Erythroblast (primary cell): Measurements from ENCODE around the gene SKI.
"Not testable (repeated sequence)": the region's sequence is repeated elsewhere in the genome, so short reads cannot be mapped to it uniquely, and the experiment has no call there.

ENCODE experiments used
- DNase-seq, 2 experiments: peaks; one replicate each; lab custom pipeline; 2025; lab: John Stamatoyannopoulos, UW
- GATA1 ChIP-seq: IDR thresholded peaks from 2 replicates; pipeline ENCODE4 v1.6.1; 2011; ENCODE audit warnings: low read depth, mild to moderate bottlenecking, control low read depth, low read length, moderate library complexity
- POLR2A ChIP-seq: IDR thresholded peaks from 2 replicates; pipeline ENCODE4 v1.6.1; 2011; ENCODE audit warnings: mild to moderate bottlenecking, low read length

The SKI gene

DNA sequence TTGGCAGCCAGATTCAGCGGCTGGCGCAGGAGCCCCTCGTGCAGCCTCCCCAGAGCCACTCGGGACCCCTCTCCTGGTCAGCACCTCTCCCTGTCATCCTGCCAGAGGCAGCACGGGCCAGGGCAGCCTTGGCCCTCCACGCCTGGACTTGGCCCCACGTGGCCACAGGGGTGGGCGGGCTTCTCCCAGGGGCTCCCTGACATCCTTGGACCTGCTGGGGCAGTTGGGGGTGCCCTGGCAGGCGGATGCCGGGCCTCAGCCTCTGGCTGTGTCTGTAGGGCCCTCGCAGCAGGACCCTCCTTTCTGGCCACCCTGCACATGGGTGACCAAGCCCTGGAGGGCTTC is 103.1 kb downstream of the SKI start:
- TF ChIP-seq POLR2A (no peak), GATA1 (no peak)
- no peak for DNase-seq

DNA sequence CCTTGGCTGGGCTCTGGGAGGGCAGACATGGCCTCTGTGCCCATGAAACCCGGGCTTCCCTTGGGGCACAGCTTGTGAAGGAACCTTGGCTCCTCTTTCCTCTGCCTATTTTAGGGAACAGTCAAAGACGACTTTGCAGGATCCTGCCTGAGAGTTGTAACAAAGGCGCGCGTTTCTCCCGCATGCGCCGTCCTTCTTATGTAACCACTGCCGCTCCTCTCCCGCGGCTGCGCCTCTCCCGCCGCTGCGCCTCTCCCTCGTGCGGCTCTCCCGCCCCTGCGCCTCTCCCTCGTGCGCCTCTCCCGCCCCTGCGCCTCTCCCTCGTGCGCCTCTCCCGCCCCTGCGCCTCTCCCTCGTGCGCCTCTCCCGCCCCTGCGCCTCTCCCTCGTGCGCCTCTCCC is 103.5 kb downstream of the SKI start:
- not testable (repeated sequence) for DNase-seq

DNA sequence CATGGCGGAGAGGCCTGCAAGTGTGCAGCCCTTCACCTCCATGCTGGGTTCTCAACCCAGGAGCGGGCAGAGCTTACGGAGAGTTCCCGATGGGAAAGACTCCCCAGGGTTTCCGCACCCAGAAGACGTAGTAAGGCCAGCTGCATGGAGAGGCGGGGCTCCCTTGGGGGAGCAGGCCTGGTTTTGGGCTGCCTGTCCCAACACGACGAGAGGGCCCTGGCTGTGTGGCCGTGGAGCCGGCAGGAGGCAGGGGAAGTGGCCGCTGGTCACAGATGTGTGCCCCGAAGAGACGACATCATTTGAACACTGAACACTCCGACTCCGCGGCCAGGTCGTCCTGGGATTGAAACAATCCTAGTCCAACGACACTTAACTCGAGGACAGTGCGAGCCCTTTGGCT is 106.2 kb downstream of the SKI start:
- no peak for DNase-seq
- TF ChIP-seq GATA1 (no peak), POLR2A (no peak)

DNA sequence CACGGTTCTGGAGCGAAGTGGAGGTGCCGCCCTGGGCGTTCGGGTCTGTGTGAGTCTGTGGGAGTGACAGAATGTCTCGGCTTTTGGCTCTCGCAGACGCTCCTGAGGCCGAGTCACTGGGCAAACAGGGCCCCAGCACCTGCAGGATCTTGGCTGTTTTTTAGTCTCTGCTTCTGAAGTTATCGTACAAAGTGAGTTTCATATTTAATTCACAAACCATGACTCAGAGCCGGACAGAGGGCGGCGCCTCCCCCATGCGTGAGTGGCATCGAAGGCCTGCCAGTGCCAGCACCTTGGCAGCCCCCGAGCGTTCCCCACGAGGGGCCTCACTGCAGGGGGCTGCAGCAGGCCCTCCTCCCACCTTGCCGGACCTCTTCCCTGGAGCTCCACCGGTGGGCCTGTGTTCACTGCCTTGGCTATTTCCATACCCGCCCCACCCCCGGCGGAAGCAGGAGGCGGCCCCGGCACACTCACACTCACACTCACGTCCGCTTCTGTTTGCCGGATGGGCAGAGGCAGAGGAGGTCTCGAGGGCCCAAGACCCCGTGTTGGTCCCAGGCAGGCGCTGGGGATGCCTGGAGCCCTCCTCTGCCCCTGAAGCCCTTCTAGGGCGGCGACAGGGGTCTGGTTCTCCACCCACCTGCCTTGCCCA is 106.9 kb downstream of the SKI start:
- no peak for DNase-seq
- TF ChIP-seq GATA1 (no peak), POLR2A (no peak)

DNA sequence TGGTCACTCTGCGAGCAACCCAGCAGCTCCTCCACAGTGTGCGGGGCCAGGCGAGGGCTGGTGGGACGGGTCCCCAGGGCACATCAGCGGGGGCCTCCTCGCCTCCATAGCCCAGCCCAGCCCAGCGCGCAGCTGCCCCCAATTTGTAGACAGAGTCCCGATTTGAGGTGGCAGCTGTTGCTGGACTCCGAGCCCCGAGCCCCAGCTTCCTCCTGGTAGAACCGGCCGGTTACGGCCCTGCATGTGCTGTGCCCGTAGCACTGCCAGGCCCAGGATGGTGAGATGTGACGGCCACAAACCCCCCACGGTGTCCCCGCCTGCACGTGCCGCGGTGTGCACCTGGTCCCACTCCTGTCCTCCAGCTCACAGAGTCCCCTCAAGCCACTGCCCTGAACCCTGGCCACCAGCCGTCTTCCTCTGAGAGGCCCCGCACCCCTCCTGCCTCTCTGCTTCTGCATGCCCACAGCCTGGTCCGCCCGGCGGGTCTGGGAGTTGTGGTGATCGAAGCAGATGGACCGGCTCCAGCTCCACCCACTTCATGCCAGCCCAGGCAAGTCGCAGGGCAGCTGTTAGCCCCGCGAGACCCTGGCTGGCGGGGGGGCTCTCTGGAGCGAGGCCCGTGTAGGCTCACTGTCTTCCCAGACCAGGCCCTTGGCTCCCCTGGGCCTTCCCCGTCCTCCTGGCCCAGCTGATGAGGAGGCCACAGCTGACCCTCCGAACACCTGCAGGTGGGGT is 107.8 kb downstream of the SKI start:
- no peak for DNase-seq
- TF ChIP-seq GATA1 = no peak
- no peak for TF ChIP-seq POLR2A

DNA sequence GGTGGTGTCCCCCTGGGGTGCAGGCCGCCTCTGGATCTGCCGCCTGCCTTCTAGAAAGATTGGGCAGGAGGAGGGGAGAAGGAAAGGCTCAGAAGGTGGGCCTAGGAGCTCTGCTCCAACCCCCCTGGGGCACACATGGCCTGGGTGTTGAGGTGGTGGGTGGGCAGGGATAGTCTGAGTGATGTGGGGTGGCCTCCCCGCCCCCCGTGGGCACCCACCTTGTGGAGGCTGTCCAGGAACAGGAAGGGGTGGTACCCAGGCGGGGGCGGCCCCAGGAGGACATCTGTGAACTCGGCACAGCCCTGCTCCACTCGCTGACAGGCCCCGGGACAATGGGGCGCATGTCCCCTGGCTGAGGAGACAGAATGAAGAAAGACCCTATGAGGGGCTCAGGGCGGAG is 108.4 kb downstream of the SKI start:
- TF ChIP-seq GATA1 = no peak
- no peak for TF ChIP-seq POLR2A
- no peak for DNase-seq

DNA sequence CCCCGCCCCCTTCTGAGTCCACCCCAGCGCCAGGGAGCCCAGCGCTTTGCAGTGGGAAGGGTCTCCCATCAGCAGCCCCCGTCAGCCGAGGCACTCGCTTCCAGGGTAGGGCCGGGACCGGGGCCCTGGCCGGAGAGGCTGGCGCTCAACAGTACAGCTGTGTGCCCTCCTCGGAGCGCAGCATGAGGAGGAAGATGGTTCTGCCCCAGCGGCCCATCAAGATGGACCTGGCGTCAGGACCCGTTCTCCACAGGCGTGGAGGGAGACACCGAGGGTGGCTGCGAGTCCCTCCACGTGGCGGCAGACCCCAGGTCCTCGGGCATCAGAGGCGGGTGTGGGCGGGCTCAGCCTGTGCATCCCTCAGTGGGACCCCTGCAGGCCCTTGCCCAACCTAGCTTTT is 109.0 kb downstream of the SKI start:
- TF ChIP-seq GATA1 = no peak
- no peak for TF ChIP-seq POLR2A
- DNase-seq = no peak

DNA sequence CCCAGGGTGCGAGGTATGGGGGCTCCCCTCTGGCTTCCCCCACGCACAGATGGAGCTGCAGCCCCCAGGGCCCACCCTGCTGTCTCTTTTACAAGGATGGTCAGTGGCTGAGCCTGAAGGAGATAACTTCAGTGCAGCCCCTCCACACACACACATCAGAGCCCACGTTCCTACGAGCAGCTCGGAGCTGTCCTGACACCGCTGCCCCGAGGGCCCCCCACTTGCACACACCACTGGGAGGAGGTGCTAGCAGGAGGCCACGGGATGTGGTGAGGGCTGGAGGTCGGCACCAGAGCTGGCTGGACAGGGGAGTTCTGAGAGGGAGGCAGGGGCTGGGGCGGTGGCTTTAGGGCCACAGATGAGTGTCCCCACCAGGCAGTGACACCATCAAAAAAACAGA is 109.4 kb downstream of the SKI start:
- TF ChIP-seq POLR2A = no peak
- no peak for TF ChIP-seq GATA1
- no peak for DNase-seq

DNA sequence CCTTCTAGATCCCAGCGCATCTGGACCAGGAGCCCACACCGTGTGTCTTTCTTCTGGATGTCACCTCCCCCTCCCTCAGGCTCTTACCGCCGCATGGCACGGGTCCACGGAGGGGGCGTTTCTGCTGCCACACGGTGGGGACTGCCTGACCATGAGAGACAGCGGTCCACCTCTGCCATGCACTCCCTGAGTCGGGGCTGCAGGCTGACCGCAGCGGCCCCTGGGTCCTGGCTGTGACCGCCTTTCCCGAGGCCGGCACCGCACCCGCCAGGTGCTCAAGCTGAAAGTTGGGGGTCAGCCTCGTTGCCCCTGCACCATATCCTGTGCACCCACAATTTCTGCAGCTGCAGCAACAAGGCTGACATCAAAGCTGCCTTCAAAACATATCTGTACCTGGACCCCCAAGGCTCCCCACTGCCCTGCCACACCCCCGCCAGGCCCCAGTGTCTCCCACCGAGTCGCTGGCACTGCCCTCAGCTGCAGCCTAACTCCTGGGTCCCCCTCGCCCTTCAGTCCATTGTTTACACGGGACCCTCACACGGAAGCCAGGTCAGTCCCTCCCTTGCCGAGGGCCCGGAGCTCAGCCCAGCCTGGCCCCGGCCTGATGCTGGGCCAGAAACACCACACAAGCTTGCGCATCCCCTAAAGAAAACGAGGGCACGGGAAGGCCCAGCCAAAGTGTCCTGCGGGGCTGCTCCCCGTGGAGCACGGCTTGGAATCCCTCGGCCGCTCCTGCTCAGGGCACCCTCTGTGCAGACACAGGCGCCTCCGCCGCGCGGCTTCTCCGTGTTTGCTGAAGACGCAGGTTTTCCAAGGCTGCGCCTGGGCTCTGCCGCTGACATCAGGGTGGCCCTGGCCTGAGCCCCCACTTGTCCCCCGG is 111.3 kb downstream of the SKI start:
- no peak for DNase-seq
- TF ChIP-seq POLR2A = no peak
- no peak for TF ChIP-seq GATA1

DNA sequence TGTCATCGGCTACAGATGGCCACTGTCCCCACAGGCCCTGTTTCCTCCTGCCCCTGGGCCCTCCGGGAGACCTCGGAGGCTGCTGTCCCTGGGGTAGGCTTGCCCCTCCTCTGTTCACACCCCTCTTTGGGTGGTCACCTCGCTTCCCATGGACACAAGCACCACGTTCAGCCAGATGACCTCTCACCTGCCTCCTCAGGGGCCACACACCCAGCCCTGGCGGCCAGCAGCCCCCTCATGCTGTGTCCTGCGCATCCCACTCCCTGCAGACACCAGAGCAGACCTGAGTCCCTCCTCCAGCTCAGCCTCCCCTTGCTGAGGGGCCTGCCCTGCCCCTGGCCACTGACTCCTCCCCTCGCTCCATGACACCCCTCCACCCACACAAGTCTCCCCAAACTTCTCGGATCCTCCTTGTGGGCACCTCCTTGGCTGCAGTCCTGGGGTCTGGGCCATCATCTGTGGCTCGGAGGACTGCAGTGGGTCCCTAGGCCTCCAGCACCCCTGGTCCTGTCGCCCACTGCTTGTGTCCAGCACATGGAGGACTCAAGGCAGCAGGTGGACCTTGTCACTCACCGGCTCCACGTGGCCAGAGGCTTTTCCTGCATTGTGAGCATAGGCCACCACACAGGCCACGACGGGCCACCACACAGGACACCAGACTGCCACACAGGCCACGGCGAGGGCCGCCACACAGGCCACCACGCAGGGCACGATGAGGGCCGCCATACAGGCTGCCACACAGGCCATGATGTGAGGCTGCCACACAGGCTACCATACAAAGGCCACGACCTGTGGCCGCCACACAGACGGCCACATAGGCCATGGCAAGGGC is 112.2 kb downstream of the SKI start:
- no peak for DNase-seq
- TF ChIP-seq GATA1 = no peak
- TF ChIP-seq POLR2A = no peak

DNA sequence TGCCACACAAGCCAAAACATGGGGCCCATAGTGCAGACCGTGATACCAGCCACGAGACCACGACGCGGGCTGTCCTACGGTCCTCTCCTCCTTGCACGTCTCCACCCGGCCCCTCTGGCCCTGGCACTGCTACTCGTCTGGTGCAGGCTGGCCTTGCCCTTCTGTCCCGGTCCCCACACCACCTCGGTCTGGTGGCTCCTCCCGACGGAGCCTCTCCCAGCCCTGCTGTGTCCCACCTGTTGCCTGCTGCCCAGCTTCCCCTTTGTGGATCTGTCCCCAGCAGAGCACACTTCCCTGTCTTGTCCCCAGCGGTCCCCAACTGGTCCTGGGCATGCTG is 112.8 kb downstream of the SKI start:
- TF ChIP-seq POLR2A = no peak
- TF ChIP-seq GATA1 = no peak
- DNase-seq = no peak

DNA sequence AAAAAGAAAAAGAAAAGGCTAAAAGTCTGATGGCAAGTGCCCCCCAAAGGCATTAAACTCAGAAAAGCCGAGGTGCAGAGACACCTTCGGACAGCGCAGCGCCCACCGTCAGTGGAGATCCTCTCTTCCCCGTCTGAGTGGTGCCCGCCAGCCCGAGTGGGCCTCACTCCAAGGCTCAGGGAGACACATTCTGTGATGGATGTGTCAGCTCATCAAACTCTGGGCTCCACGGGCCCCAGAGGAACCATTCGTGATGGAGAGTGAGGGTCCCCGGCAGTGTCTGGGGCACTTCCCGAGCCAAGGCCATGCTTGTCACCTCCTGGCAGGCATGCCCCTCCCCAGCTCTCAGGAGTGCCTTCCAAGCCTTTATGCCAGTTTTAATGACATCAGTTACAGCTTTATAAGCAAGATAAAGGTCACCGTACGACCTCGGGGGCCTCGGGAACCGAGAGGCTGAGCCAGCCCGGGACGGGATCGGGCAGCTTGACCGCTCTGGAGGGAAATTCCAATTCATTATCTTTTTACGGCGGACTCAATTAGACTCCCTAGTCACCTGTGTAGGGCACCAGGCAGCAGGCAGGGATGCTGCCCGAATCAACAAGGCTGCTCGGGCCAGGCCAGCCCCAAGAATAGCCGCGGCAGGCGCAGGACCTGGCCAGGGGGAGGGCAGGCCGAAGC is 113.7 kb downstream of the SKI start:
- TF ChIP-seq GATA1 = no peak
- no peak for TF ChIP-seq POLR2A
- DNase-seq = no peak
